A204.1 (cell line): ENCODE data around the gene PLP2.
"Not testable (repeated sequence)": the region's sequence is repeated elsewhere in the genome, so short reads cannot be mapped to it uniquely, and the experiment has no call there.

Experiments
- FAIRE-seq: peaks from 2 replicates; lab custom pipeline; 2012; peaks lifted over from hg19 to GRCh38; lab: Jason Lieb, UNC

PLP2 gene

DNA sequence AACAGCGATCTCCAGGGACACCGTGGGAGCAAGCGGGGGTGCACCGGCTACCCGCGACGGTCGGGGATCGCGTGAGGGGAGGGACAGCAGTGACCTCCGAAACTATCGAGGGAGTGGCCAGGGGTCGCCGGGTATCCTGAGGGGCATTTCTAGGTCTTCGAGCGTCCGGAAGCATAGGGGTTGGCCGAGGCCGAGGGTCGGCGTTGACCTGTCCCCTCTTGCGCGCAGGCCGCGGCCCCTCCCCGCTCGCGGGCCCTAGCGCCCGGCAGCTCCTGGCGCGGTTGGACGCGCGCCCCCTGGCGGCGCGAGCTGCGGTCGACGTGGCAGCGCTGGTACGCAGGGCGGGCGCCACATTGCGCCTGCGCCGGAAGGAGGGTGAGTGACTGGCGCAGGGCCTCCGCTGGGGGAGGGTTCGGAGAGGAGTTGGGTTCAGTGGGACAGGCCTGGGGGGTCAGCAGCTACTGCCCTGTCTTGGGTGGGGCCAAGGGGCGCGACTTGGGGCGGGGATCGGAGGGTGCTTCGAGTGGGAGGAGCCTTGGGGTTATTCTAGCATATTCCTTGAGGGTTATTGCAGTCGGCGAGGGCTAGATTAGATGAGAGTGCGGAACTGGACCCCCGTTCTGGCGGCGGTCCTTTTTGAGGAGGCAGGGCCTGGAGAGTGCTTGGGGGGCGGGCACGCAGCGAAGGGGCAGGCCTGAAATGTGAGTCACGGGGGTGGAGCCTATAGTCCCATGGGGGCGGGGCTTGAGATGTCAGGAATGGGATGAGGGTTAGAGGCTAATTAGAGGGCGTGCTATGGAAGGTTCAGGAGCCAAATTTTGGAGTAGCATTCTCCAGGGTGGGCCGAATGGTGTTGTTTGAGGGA, 7.9 kb upstream of the PLP2 start:
- FAIRE-seq: no peak

- no peak for FAIRE-seq
Measured at GRCh38 chrX:49164589-49165360, 6.9 kb upstream of the PLP2 start.

- FAIRE-seq: no peak
Measured at GRCh38 chrX:49165901-49166881, 5.5 kb upstream of the PLP2 start.

DNA sequence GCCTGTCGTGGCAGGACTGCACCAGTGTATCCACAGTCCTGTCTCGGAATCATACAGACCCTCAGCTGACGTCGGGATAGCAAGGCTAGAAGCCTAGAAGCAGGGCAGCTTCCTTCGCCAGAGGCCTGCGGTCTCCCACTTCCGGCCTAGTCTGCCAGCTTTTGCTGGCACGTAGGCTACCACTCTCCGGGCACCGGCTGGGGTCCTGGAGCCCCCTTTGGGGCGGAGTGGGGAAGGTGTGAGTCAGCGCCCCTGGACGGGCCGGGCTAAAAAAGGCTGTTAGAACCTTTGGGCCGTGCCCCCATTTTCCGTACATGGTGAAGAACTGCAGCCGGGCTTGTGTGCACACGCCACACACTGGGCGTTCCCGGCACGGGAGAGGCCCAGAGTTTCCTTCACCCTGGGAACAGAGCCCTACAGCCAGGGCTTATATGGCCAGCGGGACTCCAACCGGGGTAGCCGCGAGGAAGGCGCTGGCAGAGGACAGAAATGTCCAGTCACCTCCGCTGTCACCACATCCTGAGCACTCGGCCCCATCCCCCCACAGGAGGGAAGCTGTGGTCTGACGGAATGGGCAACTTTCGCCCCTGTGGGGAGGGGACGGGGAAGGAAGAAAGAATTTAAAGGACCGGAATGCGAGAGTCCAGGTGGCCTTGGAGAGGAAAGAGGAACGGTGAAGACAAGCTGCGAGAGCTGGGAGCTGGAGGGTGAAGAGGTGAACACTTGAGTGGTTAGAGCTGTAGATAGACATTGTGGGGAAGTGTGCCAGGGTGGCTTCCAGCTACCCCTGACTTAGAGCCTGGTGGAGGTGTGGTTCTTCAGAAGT, 4.6 kb upstream of the PLP2 start:
- no peak for FAIRE-seq

GRCh38 chrX:49167740-49168108, 4.0 kb upstream of the PLP2 start:
- no peak for FAIRE-seq

- no peak for FAIRE-seq
Measured at GRCh38 chrX:49172280-49172780, 632 bp downstream of the PLP2 start.

DNA sequence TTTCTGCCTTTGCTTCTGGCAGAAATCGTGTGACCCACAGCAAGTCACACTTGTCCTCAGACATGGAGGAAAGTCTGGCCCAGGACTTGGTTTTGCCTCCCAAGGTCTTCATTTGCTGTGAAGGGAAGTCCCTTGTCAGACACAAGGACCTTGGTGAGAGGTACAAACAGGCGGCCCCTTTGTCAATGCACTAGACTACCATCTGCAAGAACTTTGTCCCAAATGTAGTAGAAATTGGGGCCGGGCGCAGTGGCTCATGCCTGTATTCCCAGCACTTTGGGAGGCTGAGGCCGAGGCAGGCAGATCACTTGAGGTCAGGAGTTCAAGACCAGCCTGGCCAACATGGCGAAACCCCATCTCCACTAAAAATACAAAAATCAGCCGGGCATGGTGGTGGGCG, 1.8 kb downstream of the PLP2 start:
- FAIRE-seq: not testable (repeated sequence)

DNA sequence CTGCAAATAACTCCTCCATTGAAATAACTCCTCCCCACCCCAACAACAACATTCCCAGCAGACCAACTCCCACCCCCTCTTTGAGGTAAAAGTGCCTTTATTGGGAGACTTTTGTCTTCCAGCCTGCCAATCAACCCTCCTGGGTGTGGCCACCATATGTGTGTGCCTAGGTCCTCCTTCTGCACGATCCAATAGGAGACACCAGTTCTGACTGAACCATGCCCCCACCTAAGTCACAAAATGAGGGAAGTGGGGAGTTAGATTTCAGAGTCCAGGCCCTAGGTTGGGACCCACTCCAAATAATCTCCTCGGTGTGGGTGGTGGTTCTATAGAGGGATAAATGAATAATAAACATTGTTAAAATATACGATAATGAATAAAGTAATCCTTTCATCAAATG, 3.0 kb downstream of the PLP2 start:
- FAIRE-seq: no peak

DNA sequence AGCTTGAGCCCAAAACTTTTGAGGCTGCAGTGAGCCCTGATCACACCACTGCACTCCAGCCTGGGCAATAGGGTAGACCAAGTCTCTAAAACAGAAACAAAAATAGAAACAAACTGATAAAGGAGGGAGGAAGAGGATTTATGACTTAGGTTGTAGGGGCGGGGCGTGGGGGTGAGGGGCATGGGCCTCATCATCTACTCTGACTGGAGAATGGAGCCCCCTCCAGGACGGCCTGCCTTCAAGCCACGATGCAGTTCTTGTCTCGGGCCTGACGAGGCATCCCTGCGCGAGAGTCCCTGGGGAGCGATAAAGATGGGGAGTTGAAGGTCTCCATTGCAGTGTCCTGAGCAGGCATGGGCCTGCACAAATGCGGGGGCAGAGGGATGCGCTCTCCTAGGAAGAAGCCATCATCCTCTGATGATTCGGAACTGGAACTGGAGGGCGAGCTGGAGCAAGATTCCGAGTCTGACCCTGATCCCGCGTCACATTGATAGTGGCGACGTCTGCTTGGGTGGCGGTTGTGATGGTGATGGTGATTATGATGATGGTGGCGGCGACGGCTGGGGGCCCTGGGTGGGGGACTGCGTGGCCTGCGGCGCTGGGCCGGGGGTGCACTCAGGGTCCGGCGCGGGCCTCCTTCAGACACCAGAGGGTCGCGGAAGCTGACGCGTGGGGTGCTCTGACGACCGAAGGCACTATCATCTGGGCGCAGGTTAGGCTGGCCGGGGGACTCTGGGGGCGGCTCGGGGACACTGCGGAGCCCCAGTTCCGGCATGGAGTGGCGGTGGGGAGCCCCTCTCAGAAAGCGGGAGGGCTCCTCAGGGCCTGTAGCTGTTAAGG, 4.0 kb downstream of the PLP2 start:
- no peak for FAIRE-seq

- FAIRE-seq: no peak
Measured at GRCh38 chrX:49176421-49177326, 5.0 kb downstream of the PLP2 start.

DNA sequence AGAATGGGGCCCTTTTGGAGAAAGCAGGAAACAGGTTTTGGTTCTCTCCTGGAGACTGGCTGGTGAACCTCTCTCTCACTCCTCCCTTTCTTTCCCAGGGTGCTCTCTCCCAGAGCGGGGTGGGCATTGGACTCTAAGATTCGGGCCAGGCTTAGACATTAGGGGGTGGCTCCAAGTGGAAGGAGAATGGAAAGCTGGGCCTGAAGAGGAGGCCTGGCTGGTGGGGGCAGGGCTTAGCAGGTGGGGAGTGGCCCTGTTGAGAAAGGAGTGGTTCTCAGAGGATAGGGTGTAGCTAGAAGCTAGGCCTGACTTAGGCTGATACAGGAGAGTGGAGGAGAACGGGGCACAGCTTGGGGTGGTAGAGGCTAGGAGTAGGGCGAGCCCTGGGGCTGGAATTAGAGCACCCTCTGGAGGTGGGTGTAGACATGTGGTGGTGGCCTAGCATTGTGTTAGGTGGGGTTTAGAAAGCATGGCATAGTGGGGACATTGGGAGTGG, 5.7 kb downstream of the PLP2 start:
- FAIRE-seq: no peak

DNA sequence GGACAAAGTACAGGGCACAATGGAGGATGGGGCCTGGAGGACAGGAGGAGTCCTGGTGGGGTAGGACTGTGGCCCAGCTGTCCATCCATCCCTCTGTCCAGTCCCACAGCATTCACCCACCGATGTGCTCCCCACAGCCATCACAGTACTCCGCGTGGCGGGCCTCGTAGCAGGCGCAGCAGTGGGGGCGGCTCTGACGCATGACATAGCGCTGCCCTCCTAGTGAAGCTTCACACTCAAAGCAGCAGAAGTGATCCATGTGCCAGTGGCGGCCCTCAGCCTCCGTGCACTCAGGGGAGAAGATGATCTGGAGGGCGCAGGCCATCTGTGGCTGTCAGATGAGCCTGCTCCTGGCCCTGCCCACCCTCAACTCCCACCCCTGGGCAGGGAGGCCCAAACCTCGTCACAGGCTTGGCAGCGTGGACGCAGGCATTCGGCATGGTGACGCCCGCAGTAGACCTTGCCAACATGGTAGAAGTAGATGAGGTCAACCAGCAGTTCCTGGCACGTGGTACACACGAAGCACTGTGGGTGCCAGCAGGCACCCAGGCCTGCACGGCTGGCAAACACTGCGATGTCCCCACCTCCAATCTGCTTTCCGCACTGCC, 6.3 kb downstream of the PLP2 start:
- no peak for FAIRE-seq

DNA sequence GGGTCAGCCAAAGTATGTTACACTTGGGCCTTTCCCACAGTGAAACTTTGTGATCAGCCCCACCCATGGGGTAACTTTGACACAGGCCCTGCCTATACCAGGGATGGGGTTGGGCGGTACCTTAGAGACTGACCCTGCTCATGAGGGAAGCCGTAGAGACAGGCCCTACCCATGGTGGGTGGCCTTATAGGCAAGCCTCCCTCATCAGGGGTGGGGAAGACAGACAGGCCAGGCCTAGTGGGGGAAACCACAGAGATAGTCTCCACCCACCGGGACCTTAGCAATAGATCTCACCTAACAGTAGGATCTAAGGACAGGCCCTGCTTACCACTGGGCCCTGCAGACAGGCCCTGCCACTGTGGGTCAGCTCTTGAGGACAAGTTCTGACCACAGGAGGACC, 6.8 kb downstream of the PLP2 start:
- FAIRE-seq: no peak

GRCh38 chrX:49179358-49179757, 7.7 kb downstream of the PLP2 start:
- no peak for FAIRE-seq

DNA sequence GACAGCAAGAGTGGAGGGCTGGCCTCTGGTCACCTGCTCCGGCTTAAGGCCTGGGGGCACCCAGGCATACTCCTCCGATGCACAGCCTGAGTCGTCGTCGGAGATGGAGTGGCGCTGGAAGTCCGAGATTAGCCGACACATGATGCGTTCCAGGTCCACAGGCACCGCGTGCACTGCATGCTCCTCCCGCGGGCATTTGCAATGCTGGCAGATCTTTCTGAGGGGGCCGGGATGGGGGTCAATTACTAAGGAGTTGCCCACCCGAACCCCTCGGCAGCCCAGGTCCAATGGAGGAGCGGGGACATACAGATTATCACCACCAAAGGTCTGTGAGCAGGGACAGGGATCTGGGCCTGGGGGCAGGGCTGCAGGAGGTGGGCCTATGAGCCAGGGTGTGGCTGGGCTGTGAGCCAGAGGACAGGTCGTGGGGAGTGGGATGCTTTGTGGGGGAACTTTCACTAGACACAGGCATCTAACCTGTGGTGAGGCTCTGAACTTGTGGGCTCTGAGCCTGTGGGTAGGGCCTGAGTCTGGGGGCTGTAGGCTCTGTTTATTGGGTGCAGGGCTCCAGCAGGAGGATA, 12.1 kb downstream of the PLP2 start:
- no peak for FAIRE-seq

DNA sequence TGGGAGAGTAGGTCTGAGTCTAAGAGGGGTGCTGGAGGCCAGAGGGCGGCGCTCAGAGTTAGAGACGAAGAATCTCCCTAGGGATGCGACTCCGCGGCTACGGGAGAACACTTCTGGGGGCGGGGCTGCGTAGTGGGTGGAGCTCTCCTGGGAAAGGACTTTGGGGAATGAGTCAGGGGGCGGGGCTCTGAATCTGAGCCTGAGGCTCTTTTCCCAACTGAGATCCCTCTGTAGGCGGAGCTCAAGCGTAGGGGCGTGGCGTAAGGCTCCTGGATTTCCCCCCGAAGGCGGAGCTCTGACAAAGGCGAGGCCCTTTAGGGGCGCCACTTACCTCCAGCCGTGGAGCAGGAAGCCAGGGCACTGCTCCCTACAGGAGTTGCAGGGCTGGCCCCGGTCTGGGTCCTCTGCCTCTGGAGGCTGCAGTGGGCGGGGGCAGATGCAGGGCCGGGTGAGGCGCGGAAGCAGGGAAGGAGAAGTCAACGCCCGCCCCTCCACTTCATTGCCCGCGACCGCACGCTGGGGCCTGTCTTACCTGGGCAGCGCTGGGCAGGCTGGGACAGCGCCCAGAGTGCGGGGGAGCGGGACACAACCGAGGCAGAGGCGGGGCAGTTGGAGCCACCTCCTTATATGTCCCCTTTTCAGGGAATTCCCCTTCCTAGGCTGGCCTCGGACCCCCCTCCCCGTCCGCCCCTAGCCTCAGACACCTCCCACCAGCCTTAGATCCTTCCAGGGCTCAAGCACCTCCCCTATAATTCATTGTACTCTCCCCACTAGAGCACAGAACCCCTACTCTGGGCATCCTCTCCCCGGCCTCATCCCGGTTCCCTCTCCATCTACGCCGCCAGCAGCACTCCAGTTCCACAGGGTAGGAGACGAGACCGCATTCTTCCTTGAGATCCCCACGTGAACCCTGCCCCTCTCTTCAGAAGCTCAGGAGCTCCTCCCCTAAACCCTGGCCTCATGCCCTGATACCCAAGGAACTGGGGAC, 12.9 kb downstream of the PLP2 start:
- peak; percentile 52 for FAIRE-seq
